HEK293 (cell line): ENCODE data around the gene ATG12.

ENCODE experiments used
- GFI1B ChIP-seq: fragments of 450-650 bp; formaldehyde crosslinking; IDR thresholded peaks from 2 replicates; pipeline ENCODE4 v1.5.1; 2016; ENCODE audit warnings: missing biosample characterization, missing genetic modification characterization
- GLI2 ChIP-seq: fragments of 450-650 bp; formaldehyde crosslinking; IDR thresholded peaks from 2 replicates; pipeline ENCODE4; 2017; ENCODE audit warnings: missing biosample characterization, missing genetic modification characterization, low read depth, borderline replicate concordance
- GLI4 ChIP-seq: fragments of 450-650 bp; formaldehyde crosslinking; IDR thresholded peaks from 2 replicates; pipeline ENCODE4 v1.5.1; 2016; ENCODE audit warnings: missing biosample characterization, missing genetic modification characterization
- KLF7 ChIP-seq: fragments of 450-650 bp; formaldehyde crosslinking; IDR thresholded peaks from 2 replicates; pipeline ENCODE4 v1.5.1; 2016; ENCODE audit warnings: missing biosample characterization, missing genetic modification characterization, borderline replicate concordance
- PBX3 ChIP-seq: sonication (generic); formaldehyde crosslinking; IDR thresholded peaks from 2 replicates; pipeline ENCODE4 v1.8.1; 2022; ENCODE audit warnings: mild to moderate bottlenecking, moderate library complexity, missing genetic modification reagents
- PRDM4 ChIP-seq: fragments of 450-650 bp; formaldehyde crosslinking; IDR thresholded peaks from 2 replicates; pipeline ENCODE4 v1.5.1; 2017; ENCODE audit warnings: missing biosample characterization, missing genetic modification characterization
- SCRT1 ChIP-seq: fragments of 450-650 bp; formaldehyde crosslinking; IDR thresholded peaks from 2 replicates; pipeline ENCODE4 v1.5.1; 2016; ENCODE audit warnings: missing biosample characterization, missing genetic modification characterization, borderline replicate concordance
- WT1 ChIP-seq: fragments of 450-650 bp; formaldehyde crosslinking; IDR thresholded peaks from 2 replicates; pipeline ENCODE4 v1.5.1; 2016; ENCODE audit warnings: missing biosample characterization, missing genetic modification characterization
- YY1 ChIP-seq: fragments of 450-650 bp; formaldehyde crosslinking; IDR thresholded peaks from 2 replicates; pipeline ENCODE4 v1.5.1; 2018; ENCODE audit warnings: missing biosample characterization, missing genetic modification characterization
- ZBTB26 ChIP-seq: fragments of 450-650 bp; formaldehyde crosslinking; optimal IDR thresholded peaks from 2 replicates; pipeline ENCODE3; 2016; ENCODE audit warnings: missing biosample characterization, mild to moderate bottlenecking, missing genetic modification characterization
- ZBTB44 ChIP-seq: fragments of 450-650 bp; IDR thresholded peaks from 2 replicates; pipeline ENCODE4 v1.5.1; 2018; ENCODE audit warnings: missing biosample characterization, mild to moderate bottlenecking, missing genetic modification characterization
- ZFHX2 ChIP-seq: fragments of 450-650 bp; formaldehyde crosslinking; conservative IDR thresholded peaks from 2 replicates; pipeline ENCODE4 v1.5.1; 2016; ENCODE audit warnings: missing biosample characterization, missing genetic modification characterization
- ZNF146 ChIP-seq: fragments of 450-650 bp; formaldehyde crosslinking; IDR thresholded peaks from 2 replicates; pipeline ENCODE4 v1.5.1; 2016; ENCODE audit warnings: missing biosample characterization, missing genetic modification characterization
- ZNF2 ChIP-seq: fragments of 450-650 bp; formaldehyde crosslinking; IDR thresholded peaks from 2 replicates; pipeline ENCODE4 v1.5.1; 2016; ENCODE audit warnings: missing biosample characterization, missing genetic modification characterization
- ZNF214 ChIP-seq: fragments of 450-650 bp; formaldehyde crosslinking; IDR thresholded peaks from 2 replicates; pipeline ENCODE4 v1.5.1; 2017; ENCODE audit warnings: missing biosample characterization, mild to moderate bottlenecking, missing genetic modification characterization, borderline replicate concordance
- ZNF26 ChIP-seq: fragments of 450-650 bp; formaldehyde crosslinking; IDR thresholded peaks from 2 replicates; pipeline ENCODE4 v1.5.1; 2016; ENCODE audit warnings: missing biosample characterization, missing genetic modification characterization
- ZNF324 ChIP-seq: fragments of 450-650 bp; formaldehyde crosslinking; IDR thresholded peaks from 2 replicates; pipeline ENCODE4 v1.5.1; 2016; ENCODE audit warnings: missing biosample characterization, missing genetic modification characterization
- ZNF341 ChIP-seq: fragments of 450-650 bp; formaldehyde crosslinking; IDR thresholded peaks from 2 replicates; pipeline ENCODE4; 2016; ENCODE audit warnings: low read depth, missing biosample characterization, missing genetic modification characterization
- ZNF362 ChIP-seq: fragments of 450-650 bp; formaldehyde crosslinking; IDR thresholded peaks from 2 replicates; pipeline ENCODE4 v1.5.1; 2016; ENCODE audit warnings: missing biosample characterization, missing genetic modification characterization
- ZNF394 ChIP-seq: fragments of 450-650 bp; formaldehyde crosslinking; IDR thresholded peaks from 2 replicates; pipeline ENCODE4 v1.5.1; 2016; ENCODE audit warnings: missing biosample characterization, missing genetic modification characterization, mild to moderate bottlenecking, moderate library complexity, borderline replicate concordance
- ZNF561 ChIP-seq: fragments of 450-650 bp; IDR thresholded peaks from 2 replicates; pipeline ENCODE4 v1.5.1; 2018; ENCODE audit warnings: missing biosample characterization, missing genetic modification characterization, borderline replicate concordance
- ZNF629 ChIP-seq: fragments of 450-650 bp; formaldehyde crosslinking; IDR thresholded peaks from 2 replicates; pipeline ENCODE4 v1.5.1; 2017; ENCODE audit warnings: missing biosample characterization, missing genetic modification characterization
- ZNF692 ChIP-seq: fragments of 450-650 bp; formaldehyde crosslinking; IDR thresholded peaks from 2 replicates; pipeline ENCODE4 v1.5.1; 2016; ENCODE audit warnings: missing biosample characterization, missing genetic modification characterization
- ZNF704 ChIP-seq: fragments of 450-650 bp; formaldehyde crosslinking; IDR thresholded peaks from 2 replicates; pipeline ENCODE4 v1.5.1; 2016; ENCODE audit warnings: missing biosample characterization, missing genetic modification characterization
- ZNF707 ChIP-seq: fragments of 450-650 bp; formaldehyde crosslinking; IDR thresholded peaks from 2 replicates; pipeline ENCODE4 v1.5.1; 2016; ENCODE audit warnings: missing biosample characterization, missing genetic modification characterization
- ZSCAN5A ChIP-seq: fragments of 450-650 bp; formaldehyde crosslinking; IDR thresholded peaks from 2 replicates; pipeline ENCODE4 v1.5.1; 2016; ENCODE audit warnings: missing biosample characterization, missing genetic modification characterization
- ZXDB ChIP-seq: fragments of 450-650 bp; formaldehyde crosslinking; IDR thresholded peaks from 2 replicates; pipeline ENCODE4 v1.5.1; 2016; ENCODE audit warnings: missing biosample characterization, missing genetic modification characterization

ATG12 gene

GRCh38 chr5:115842952-115843351 is 1.6 kb upstream of the ATG12 start (continued):
- TF ChIP-seq WT1 (tag by site-specific recombination), result peak; percentile 53
- TF ChIP-seq ZNF692 (tag by site-specific recombination), result no peak
- TF ChIP-seq ZNF2, result 0 out of 2 replicates have a peak, but pooled peaks have one; percentile 37
- no peak for TF ChIP-seq ZNF704 (tag by site-specific recombination)
- TF ChIP-seq YY1 (tag by site-specific recombination), result no peak
- TF ChIP-seq ZNF214, result no peak
- no peak for TF ChIP-seq GLI4
- no peak; the same call in 1 of the 2 replicates for TF ChIP-seq KLF7 (tag by site-specific recombination)
- no peak for TF ChIP-seq ZNF707
- TF ChIP-seq ZNF146 (tag by site-specific recombination), result no peak
- no peak; the same call in 1 of the 2 replicates for TF ChIP-seq ZBTB44 (tag by site-specific recombination)
- no peak for TF ChIP-seq ZFHX2 (tag by site-specific recombination)
- TF ChIP-seq GLI2 (tag by site-specific recombination), result no peak
- TF ChIP-seq ZNF629 (tag by site-specific recombination), result peak; percentile 21; the same call in 1 of the 2 replicates
- TF ChIP-seq ZNF26 (tag by site-specific recombination), result no peak
- no peak for TF ChIP-seq ZNF561 (tag by site-specific recombination)
- no peak for TF ChIP-seq ZNF341
- no peak for TF ChIP-seq ZNF324 (tag by site-specific recombination)
- no peak for TF ChIP-seq ZNF394 (tag by site-specific recombination)
- TF ChIP-seq ZSCAN5A, result no peak
- peak; percentile 73 for TF ChIP-seq PRDM4
- TF ChIP-seq PBX3 (CRISPR knock-in tag), result no peak
- peak; percentile 67 for TF ChIP-seq ZXDB (tag by site-specific recombination)
- TF ChIP-seq ZBTB26, result no peak
- TF ChIP-seq ZNF362 (tag by site-specific recombination), result no peak
- TF ChIP-seq SCRT1 (tag by site-specific recombination), result no peak; the same call in 1 of the 2 replicates
- no peak for TF ChIP-seq GFI1B (tag by site-specific recombination)
